SK-N-SH (cell line): ENCODE measurements around the gene LAMB1. TPM values are rescaled to one million over a fixed set of nuclear protein-coding genes. Genes with fewer than 3 reads are reported as not detected.
A peak's percentile ranks its signal among the peaks of the same experiment; 100 is the strongest.

Experiments used
- CTCF ChIA-PET: fragments of 300-600, 350-600 bp; formaldehyde crosslinking; extraction: SDS; loops from one replicate; lab custom pipeline; 2021; lab: Yijun Ruan, JAX
- POLR2A ChIA-PET: fragments of 350-600 bp; sonication (Branson Sonifier 250); formaldehyde crosslinking; extraction: SDS; loops from one replicate; lab custom pipeline; 2020; ENCODE audit warnings: antibody characterized with exemption, inconsistent platforms; lab: Yijun Ruan, JAX
- DNase-seq: peaks from one replicate; pipeline ENCODE4 v3.0.0; 2012
- H2AFZ ChIP-seq: fragments of 200-600 bp; sonication (generic); 2 replicates; pipeline ENCODE4 v1.8.1; 2016; ENCODE audit warnings: antibody characterized with exemption, mild to moderate bottlenecking, low read depth
- H3F3A ChIP-seq: fragments of 200-600 bp; sonication (generic); replicated peaks from 2 replicates; pipeline ENCODE3; 2016; ENCODE audit warnings: antibody characterized with exemption, mild to moderate bottlenecking; ENCODE audit not compliant: insufficient read depth
- H3K27ac ChIP-seq, 2 experiments: fragments of 200-500 bp in 1 of 2; fragments of 200-600 bp in 1 of 2; sonication (Bioruptor generic) in 1 of 2; sonication (generic), shearing (Covaris generic) in 1 of 2; 2 replicates each; pipeline versions ENCODE4 v1.5.1 to v1.6.1; 2014 to 2016; ENCODE audit warnings: low read depth in 2 of 2, inconsistent platforms in 1 of 2, low read length in 1 of 2, mild to moderate bottlenecking in 1 of 2, mixed read lengths in 1 of 2
- H3K27me3 ChIP-seq: fragments of 200-600 bp; sonication (generic), shearing (Covaris generic); 2 replicates; pipeline ENCODE4 v1.6.1; 2016; ENCODE audit warnings: mixed run types; ENCODE audit not compliant: insufficient read depth
- H3K36me3 ChIP-seq, 2 experiments: fragments of 200-500 bp in 1 of 2; fragments of 200-600 bp in 1 of 2; sonication (Bioruptor generic) in 1 of 2; sonication (generic) in 1 of 2; replicated peaks in 1 of 2; 2 replicates each; pipeline versions ENCODE3 to v1.5.1; 2014 to 2016; ENCODE audit warnings: low read length in 1 of 2, mild to moderate bottlenecking in 1 of 2; ENCODE audit not compliant: insufficient read depth in 2 of 2, control insufficient read depth in 1 of 2
- H3K4me1 ChIP-seq, 2 experiments: fragments of 200-500 bp in 1 of 2; fragments of 200-600 bp in 1 of 2; sonication (Bioruptor generic) in 1 of 2; sonication (generic), shearing (Covaris generic) in 1 of 2; 2 replicates each; pipeline versions ENCODE4 v1.5.1 to v1.6.1; 2014 to 2016; ENCODE audit warnings: low read depth in 1 of 2, low read length in 1 of 2, mixed run types in 1 of 2; ENCODE audit not compliant: insufficient read depth in 2 of 2, control insufficient read depth in 1 of 2
- H3K4me2 ChIP-seq: fragments of 200-600 bp; sonication (generic), shearing (Covaris generic); 2 replicates; pipeline ENCODE4 v1.6.1; 2017; ENCODE audit warnings: mixed run types
- H3K4me3 ChIP-seq, 2 experiments: fragments of 200-500 bp in 1 of 2; fragments of 200-600 bp in 1 of 2; sonication (Bioruptor generic) in 1 of 2; sonication (generic), shearing (Covaris generic) in 1 of 2; 2 replicates each; pipeline versions ENCODE4 v1.5.1 to v1.8.1; 2014 to 2016; ENCODE audit warnings: low read depth in 2 of 2, inconsistent platforms in 1 of 2, low read length in 1 of 2, mild to moderate bottlenecking in 1 of 2, mixed read lengths in 1 of 2, moderate library complexity in 1 of 2
- H3K79me2 ChIP-seq: fragments of 200-600 bp; sonication (generic); 2 replicates; pipeline ENCODE4 v1.8.1; 2017; ENCODE audit warnings: mild to moderate bottlenecking; ENCODE audit not compliant: insufficient read depth
- H3K9ac ChIP-seq: fragments of 200-600 bp; sonication (generic); 2 replicates; pipeline ENCODE4 v1.6.1; 2017; ENCODE audit warnings: mixed run types
- H3K9me2 ChIP-seq: fragments of 200-600 bp; sonication (generic); 2 replicates; pipeline ENCODE4 v1.6.1; 2017; ENCODE audit warnings: mixed run types
- H3K9me3 ChIP-seq: fragments of 200-600 bp; sonication (generic); 2 replicates; pipeline ENCODE4 v1.6.1; 2017; ENCODE audit warnings: mixed run types, mild to moderate bottlenecking, moderate library complexity
- H4K20me1 ChIP-seq: fragments of 200-600 bp; sonication (generic); 2 replicates; pipeline ENCODE4 v1.6.1; 2017; ENCODE audit warnings: mild to moderate bottlenecking, mixed run types; ENCODE audit not compliant: insufficient read depth
- FOXJ3 ChIP-seq: sonication (generic); formaldehyde crosslinking; IDR thresholded peaks from 2 replicates; pipeline ENCODE4 v1.5.1; 2020; ENCODE audit warnings: mild to moderate bottlenecking, missing genetic modification reagents
- JUND ChIP-seq: IDR thresholded peaks from 2 replicates; pipeline ENCODE4 v1.4.0; 2012
- MEF2A ChIP-seq: IDR thresholded peaks from 2 replicates; pipeline ENCODE4 v1.4.0; 2012; ENCODE audit warnings: low read depth, borderline replicate concordance
- NFIC ChIP-seq: IDR thresholded peaks from 2 replicates; pipeline ENCODE4 v1.4.0; 2012; ENCODE audit warnings: borderline replicate concordance
- RXRA ChIP-seq: IDR thresholded peaks from 2 replicates; pipeline ENCODE4 v1.4.0; 2012; ENCODE audit warnings: low read depth, mild to moderate bottlenecking, borderline replicate concordance
- TCF12 ChIP-seq: IDR thresholded peaks from 2 replicates; pipeline ENCODE4 v1.4.0; 2012
- TEAD4 ChIP-seq: IDR thresholded peaks from 2 replicates; pipeline ENCODE4 v1.4.0; 2012; ENCODE audit warnings: mild to moderate bottlenecking, borderline replicate concordance; ENCODE audit not compliant: insufficient read depth
- YY1 ChIP-seq: IDR thresholded peaks from 2 replicates; pipeline ENCODE4 v1.4.0; 2012; ENCODE audit warnings: low read depth, mild to moderate bottlenecking
- whole genome bisulfite sequencing: methylation state at CpG from one replicate; pipeline ENCODE4 v1.1.6; 2017; ENCODE audit warnings: low lambda C conversion rate; 5-methylcytosine and 5-hydroxymethylcytosine counted together
- polyA plus RNA-seq, 3 experiments: library from polyadenylated mRNA; depleted of rRNA; stranded (reverse); fragments of >200 nt; gene quantifications; 2 replicates each; pipeline ENCODE4 v1.2.3, GENCODE V29; 2012
- TF ChIP-seq, protein P1 (sequence below): fragments of 200-600 bp; sonication (generic); IDR thresholded peaks from 2 replicates; pipeline ENCODE4 v1.6.1; 2017; ENCODE audit warnings: antibody characterized with exemption, mild to moderate bottlenecking, moderate library complexity
- TF ChIP-seq, protein P2 (sequence below): fragments of 150-350 bp; IDR thresholded peaks from 2 replicates; pipeline ENCODE4 v1.6.1; 2016; ENCODE audit warnings: mild to moderate bottlenecking, low read depth, low read length

The LAMB1 gene
- polyA plus RNA-seq, 1 of the 3 experiments (the other 2 are of a cell fraction): 435 TPM

DNA sequence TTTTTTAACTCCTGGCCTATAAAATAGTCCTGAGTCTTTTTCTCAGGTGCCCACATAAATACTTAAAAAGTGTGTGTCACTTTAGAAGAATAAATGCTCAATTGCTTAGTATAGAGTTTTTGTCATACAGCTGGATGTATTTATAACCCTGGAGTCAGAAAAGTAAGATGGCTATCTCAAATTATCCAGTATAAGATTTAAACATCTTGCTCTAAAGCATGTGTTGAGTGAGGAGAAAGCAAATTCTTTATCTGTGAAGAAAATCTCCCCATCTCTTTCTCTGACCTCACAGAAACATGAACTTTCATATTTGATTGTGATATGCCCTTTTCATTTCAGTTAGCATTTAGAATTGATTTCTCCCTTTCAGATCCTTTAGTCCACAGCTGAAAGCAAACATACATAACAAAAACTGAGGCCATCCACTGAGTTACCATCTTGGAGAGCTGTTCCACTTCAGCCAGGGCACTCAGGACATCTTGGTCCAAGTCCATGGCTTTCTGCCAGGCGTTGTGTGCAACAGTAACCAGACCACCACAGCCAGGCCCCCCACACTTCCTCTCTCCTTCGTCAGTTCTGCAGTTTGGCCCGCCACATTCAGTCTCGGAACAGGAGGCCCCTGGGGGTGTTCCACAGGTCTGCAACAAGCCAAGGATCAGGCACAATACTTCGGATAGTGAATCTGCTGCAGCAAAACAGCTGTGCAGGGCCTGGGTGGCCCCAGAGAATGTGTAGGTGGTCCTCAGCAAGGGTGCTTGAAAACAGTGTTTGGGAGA is 71.0 kb downstream of the LAMB1 start (continued):
- TF ChIP-seq TEAD4 (peak; percentile 56), MEF2A (0 out of 2 replicates have a peak, but pooled peaks have one; percentile 25), RXRA (0 out of 2 replicates have a peak, but pooled peaks have one; percentile 27), TCF12 (peak; percentile 75), YY1 (0 out of 2 replicates have a peak, but pooled peaks have one; percentile 37)
- TF ChIP-seq, protein P1, sequence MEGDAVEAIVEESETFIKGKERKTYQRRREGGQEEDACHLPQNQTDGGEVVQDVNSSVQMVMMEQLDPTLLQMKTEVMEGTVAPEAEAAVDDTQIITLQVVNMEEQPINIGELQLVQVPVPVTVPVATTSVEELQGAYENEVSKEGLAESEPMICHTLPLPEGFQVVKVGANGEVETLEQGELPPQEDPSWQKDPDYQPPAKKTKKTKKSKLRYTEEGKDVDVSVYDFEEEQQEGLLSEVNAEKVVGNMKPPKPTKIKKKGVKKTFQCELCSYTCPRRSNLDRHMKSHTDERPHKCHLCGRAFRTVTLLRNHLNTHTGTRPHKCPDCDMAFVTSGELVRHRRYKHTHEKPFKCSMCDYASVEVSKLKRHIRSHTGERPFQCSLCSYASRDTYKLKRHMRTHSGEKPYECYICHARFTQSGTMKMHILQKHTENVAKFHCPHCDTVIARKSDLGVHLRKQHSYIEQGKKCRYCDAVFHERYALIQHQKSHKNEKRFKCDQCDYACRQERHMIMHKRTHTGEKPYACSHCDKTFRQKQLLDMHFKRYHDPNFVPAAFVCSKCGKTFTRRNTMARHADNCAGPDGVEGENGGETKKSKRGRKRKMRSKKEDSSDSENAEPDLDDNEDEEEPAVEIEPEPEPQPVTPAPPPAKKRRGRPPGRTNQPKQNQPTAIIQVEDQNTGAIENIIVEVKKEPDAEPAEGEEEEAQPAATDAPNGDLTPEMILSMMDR: no peak
- TF ChIP-seq, all 33 proteins: peak for 16

DNA sequence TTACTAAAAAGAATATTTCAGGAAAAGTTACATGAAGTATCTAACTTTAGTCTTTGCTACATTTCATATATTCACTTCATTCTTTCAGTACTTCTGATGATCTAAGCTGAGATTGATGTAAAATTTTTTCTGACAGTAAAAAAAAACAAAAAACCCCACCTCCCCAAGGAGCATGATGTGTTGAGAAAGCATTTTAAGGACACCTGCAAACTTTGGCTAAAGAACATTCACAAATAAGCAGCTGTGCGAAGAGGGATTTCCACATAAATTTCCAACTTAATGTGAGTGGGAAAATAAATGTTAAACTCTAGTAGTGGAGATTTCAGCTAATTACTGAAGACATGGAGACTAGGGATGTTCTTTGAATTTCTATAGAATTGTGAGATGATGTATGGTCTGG is 76.5 kb downstream of the LAMB1 start:
- WGBS: 92% methylated on average over 1 of the region's 1 CpG
- peaks cover 5 to 7% of the 10 kb centered on the region in 2 experiments; a peak in 3 of 4 replicates for H3K4me1 ChIP-seq
- ChIA-PET POLR2A (interaction anchor here (0.5 kb wide), 1 partner anchor 1145 kb away, joined by 4 read pairs; no protein-coding TSS in a partner anchor), CTCF (interaction anchor here (0.6 to 1.9 kb wide), 3 partner anchors 14 to 219 kb away, joined by 3 to 5 read pairs (median 3); no protein-coding TSS in a partner anchor)
- no peak overlapping the region for H3K4me3 ChIP-seq
- H3F3A ChIP-seq: peaks cover 68% of the 10 kb centered on the region
- peak overlapping the region; percentile 0 to 3; a peak in 2 of 4 replicates for H3K27ac ChIP-seq
- H3K36me3 ChIP-seq: peaks cover 89 to 100% of the 10 kb centered on the region in 2 experiments
- H2AFZ ChIP-seq: no peak overlapping the region
- H3K9ac ChIP-seq: no peak overlapping the region
- no peak overlapping the region for H3K4me2 ChIP-seq
- H3K27me3 ChIP-seq: no peaks in the 10 kb centered on the region
- no peak for TF ChIP-seq FOXJ3 (CRISPR knock-in tag)
- no peak for TF ChIP-seq TEAD4
- TF ChIP-seq, protein P2, sequence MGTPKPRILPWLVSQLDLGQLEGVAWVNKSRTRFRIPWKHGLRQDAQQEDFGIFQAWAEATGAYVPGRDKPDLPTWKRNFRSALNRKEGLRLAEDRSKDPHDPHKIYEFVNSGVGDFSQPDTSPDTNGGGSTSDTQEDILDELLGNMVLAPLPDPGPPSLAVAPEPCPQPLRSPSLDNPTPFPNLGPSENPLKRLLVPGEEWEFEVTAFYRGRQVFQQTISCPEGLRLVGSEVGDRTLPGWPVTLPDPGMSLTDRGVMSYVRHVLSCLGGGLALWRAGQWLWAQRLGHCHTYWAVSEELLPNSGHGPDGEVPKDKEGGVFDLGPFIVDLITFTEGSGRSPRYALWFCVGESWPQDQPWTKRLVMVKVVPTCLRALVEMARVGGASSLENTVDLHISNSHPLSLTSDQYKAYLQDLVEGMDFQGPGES: no peak
- no peak; the same call in 1 of the 2 replicates for TF ChIP-seq JUND
- no peak for TF ChIP-seq NFIC
- no peaks in the 10 kb centered on the region for H3K9me3 ChIP-seq
- peaks cover 24% of the 10 kb centered on the region for H3K79me2 ChIP-seq
- DNase-seq: no peak
- H4K20me1 ChIP-seq: no peaks in the 10 kb centered on the region
- no peaks in the 10 kb centered on the region for H3K9me2 ChIP-seq
